NT2/D1 (cell line): ENCODE measurements around the gene NIN.

Experiments
- DNase-seq: peaks from one replicate; pipeline ENCODE4 v3.0.0-alpha.2; 2011; ENCODE audit warnings: low read depth, low spot score
- H3K27me3 ChIP-seq: 2 replicates; pipeline ENCODE4 v1.6.0; 2011; ENCODE audit warnings: mild to moderate bottlenecking; ENCODE audit not compliant: insufficient read length, insufficient read depth
- H3K36me3 ChIP-seq: 2 replicates; pipeline ENCODE4 v1.6.1; 2011; ENCODE audit warnings: mild to moderate bottlenecking, low read length, mixed read lengths; ENCODE audit not compliant: insufficient read depth, insufficient read length
- H3K4me1 ChIP-seq: 2 replicates; pipeline ENCODE4 v1.5.1; 2011; ENCODE audit not compliant: insufficient read depth, insufficient read length
- H3K4me3 ChIP-seq: 2 replicates; pipeline ENCODE4 v1.5.1; 2011; ENCODE audit warnings: low read depth; ENCODE audit not compliant: insufficient read length
- H3K9ac ChIP-seq: 2 replicates; pipeline ENCODE4 v1.6.0; 2011; ENCODE audit warnings: low read depth; ENCODE audit not compliant: insufficient read length
- H3K9me3 ChIP-seq: 2 replicates; pipeline ENCODE4 v1.5.1; 2011; ENCODE audit warnings: mild to moderate bottlenecking, low read length; ENCODE audit not compliant: insufficient read depth
- SUZ12 ChIP-seq: IDR thresholded peaks from 2 replicates; pipeline ENCODE4 v1.6.1; 2011; ENCODE audit not compliant: insufficient read length, insufficient read depth; ENCODE audit errors: extremely low read depth
- YY1 ChIP-seq: IDR thresholded peaks from 2 replicates; pipeline ENCODE4 v1.6.1; 2011; ENCODE audit not compliant: insufficient read length, insufficient read depth
- ZNF274 ChIP-seq: IDR thresholded peaks from 2 replicates; pipeline ENCODE4 v1.6.1; 2011; ENCODE audit warnings: mild to moderate bottlenecking, low read depth, low read length

The NIN gene

GRCh38 chr14:50814161-50814560 lies 16.8 kb downstream of the NIN start:
- peaks cover 5% of the 10 kb centered on the region; the same call in 1 of the 2 replicates for H3K9me3 ChIP-seq
- H3K4me3 ChIP-seq = no peak overlapping the region
- no peak for TF ChIP-seq YY1
- TF ChIP-seq ZNF274 = no peak
- no peak for TF ChIP-seq SUZ12
- no peaks in the 10 kb centered on the region for H3K4me1 ChIP-seq
- no peaks in the 10 kb centered on the region for H3K36me3 ChIP-seq
- no peak overlapping the region for H3K9ac ChIP-seq
- H3K27me3 ChIP-seq = no peaks in the 10 kb centered on the region
- DNase-seq = no peak

DNA sequence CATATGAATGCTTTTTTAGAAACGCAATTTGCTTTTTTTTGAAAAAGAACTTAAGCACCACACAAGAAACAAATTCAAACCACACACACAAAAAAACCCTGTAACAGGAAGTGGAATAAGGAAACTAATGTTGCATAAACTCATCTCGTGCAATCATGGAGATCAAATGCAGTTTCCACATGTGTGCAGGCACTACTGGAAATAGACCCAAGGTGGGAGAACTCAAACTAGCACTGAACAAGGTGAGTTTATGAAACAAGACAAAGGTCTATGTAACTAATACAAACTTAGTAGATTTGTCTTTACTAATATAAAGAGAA lies 17.5 kb downstream of the NIN start:
- no peaks in the 10 kb centered on the region for H3K36me3 ChIP-seq
- H3K27me3 ChIP-seq = no peaks in the 10 kb centered on the region
- H3K4me1 ChIP-seq = no peaks in the 10 kb centered on the region
- H3K9me3 ChIP-seq = peaks cover 5% of the 10 kb centered on the region; the same call in 1 of the 2 replicates
- H3K9ac ChIP-seq = no peak overlapping the region
- no peak for DNase-seq
- no peak overlapping the region for H3K4me3 ChIP-seq
- TF ChIP-seq ZNF274 (no peak), SUZ12 (no peak), YY1 (no peak)

DNA sequence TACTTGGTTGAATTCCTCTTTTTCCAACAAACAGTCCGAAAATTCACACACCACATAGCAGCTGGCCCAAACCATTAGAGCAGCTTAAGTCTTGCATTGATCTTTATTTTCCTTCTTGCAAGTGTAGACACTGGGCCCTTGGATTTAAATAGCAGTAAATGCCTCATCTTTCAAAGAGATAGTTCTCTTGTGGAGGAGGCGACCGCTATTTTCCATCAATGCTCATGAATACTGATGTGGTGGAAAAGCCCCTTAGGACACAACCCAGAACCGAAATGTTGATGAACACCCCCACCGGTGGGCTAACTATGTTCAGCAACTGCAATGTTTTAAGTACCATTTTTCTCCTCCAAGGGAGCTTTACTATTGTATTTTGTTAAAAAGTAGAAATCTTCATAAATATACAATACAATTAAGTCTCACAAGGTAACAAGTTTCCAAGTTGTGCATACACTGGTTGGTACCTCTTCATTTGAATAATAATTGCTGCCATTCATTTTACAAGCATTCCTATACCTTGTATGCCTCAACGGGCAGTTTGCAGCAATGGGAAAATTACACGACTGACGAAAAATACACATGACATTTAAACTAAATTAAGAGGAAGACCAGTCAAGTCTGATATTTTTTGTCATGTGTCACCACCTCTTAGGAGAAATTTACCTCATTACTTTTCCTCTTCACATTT lies 18.0 kb downstream of the NIN start:
- no peak overlapping the region for H3K4me3 ChIP-seq
- no peak for DNase-seq
- peaks cover 5% of the 10 kb centered on the region; the same call in 1 of the 2 replicates for H3K9me3 ChIP-seq
- no peak for TF ChIP-seq ZNF274
- no peaks in the 10 kb centered on the region for H3K4me1 ChIP-seq
- H3K36me3 ChIP-seq = no peaks in the 10 kb centered on the region
- no peaks in the 10 kb centered on the region for H3K27me3 ChIP-seq
- no peak overlapping the region for H3K9ac ChIP-seq

DNA sequence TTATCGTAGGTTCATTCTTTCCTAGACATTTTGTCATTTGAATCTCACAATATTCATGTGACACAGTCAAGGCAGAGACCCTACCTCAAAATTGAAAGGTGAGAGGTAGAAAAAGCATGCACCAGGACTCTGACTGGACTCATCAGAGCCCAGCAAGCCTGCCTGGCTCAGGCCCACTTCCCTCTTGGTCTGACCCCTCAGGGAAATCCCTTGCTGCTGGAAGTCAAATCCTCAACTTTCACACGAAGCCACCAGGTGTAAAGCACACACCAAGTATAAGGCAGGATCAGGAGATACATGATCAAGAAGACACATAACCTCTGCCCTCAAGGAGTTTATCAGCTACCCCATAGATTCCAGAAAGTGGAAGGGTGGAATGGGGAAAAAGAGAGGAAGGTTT lies 18.8 kb downstream of the NIN start:
- Histone ChIP-seq H3K9me3 (peaks cover 5% of the 10 kb centered on the region; the same call in 1 of the 2 replicates), H3K27me3 (no peaks in the 10 kb centered on the region), H3K36me3 (no peaks in the 10 kb centered on the region), H3K4me1 (no peaks in the 10 kb centered on the region), H3K9ac (no peak overlapping the region), H3K4me3 (no peak overlapping the region)
- DNase-seq = no peak
- TF ChIP-seq ZNF274 (no peak), SUZ12 (no peak), YY1 (no peak)

DNA sequence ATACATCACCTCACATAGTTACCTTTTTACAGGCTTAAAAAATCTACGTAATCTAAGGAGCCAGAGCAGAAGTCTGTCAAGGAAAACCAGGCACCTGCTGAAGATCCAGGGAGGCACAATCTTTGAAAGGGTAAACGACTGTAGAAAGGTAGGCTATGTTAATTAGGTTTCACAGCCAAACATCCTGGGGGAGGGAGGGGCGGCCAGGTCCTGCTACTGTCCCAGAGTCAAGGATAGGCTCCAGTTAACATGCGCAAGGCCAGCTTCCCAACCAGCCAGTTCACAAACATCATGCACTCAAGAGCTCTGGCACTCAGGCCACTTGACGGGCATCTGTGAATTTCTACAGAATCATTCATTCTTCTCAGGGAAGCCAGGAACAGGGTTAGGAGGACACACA lies 22.9 kb downstream of the NIN start:
- H3K36me3 ChIP-seq = no peaks in the 10 kb centered on the region
- H3K9ac ChIP-seq = no peak overlapping the region
- no peak for DNase-seq
- H3K4me1 ChIP-seq = no peaks in the 10 kb centered on the region
- H3K9me3 ChIP-seq = no peaks in the 10 kb centered on the region
- no peaks in the 10 kb centered on the region for H3K27me3 ChIP-seq
- TF ChIP-seq ZNF274 (no peak), SUZ12 (no peak), YY1 (no peak)
- H3K4me3 ChIP-seq = no peak overlapping the region

- Histone ChIP-seq H3K36me3 (no peaks in the 10 kb centered on the region), H3K4me3 (no peak overlapping the region), H3K9ac (no peak overlapping the region), H3K27me3 (no peaks in the 10 kb centered on the region), H3K9me3 (no peaks in the 10 kb centered on the region), H3K4me1 (no peaks in the 10 kb centered on the region)
- no peak for DNase-seq
- TF ChIP-seq SUZ12 (no peak), YY1 (no peak), ZNF274 (no peak)
These were observed 24.6 kb downstream of the NIN start for GRCh38 chr14:50806241-50806933.

- TF ChIP-seq ZNF274 (no peak), YY1 (no peak), SUZ12 (no peak)
- no peaks in the 10 kb centered on the region for H3K36me3 ChIP-seq
These were observed 25.6 kb downstream of the NIN start for GRCh38 chr14:50805396-50805795.

More at GRCh38 chr14:50805396-50805795, 25.6 kb downstream of the NIN start:
- Histone ChIP-seq H3K4me3 (no peak overlapping the region), H3K27me3 (no peaks in the 10 kb centered on the region), H3K4me1 (no peaks in the 10 kb centered on the region), H3K9me3 (no peaks in the 10 kb centered on the region), H3K9ac (no peak overlapping the region)
- DNase-seq = no peak
